ENCODE data around the gene OR2T12.
"Not testable (repeated sequence)": the region's sequence is repeated elsewhere in the genome, so short reads cannot be mapped to it uniquely, and the experiment has no call there.

The OR2T12 gene, protein sequence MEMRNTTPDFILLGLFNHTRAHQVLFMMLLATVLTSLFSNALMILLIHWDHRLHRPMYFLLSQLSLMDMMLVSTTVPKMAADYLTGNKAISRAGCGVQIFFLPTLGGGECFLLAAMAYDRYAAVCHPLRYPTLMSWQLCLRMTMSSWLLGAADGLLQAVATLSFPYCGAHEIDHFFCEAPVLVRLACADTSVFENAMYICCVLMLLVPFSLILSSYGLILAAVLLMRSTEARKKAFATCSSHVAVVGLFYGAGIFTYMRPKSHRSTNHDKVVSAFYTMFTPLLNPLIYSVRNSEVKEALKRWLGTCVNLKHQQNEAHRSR

DNA sequence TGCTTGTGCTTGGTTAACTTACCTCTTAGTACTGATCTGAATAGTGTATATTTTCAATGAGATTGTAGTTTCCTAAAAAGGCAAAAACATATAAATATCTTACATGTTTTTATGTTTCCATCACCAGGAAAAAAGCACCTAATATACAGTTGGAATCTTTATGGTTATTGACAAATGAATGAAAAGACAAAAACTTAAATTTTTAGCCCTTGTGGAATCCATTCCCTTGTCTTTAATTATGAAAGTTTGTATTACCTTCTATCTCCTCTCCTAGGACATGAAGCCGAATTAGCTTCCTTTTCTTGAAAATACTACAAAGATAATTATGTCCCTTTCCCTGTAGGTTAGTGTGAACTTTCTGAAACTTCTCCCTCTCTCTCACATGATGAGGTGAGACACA is at the start of gene OR2T12:
Gene OR2T12 (minus strand): TSS at position 101 of the 400 bp plus-strand sequence. CDS start 7,846 bp downstream, outside the sequence.
- Mint-ChIP-seq H3K36me3 (peaks cover 5% of the 10 kb centered on the region), H3K4me3 (no peak within 1 kb of the TSS), H3K4me1 (no peaks in the 10 kb centered on the region), H3K9me3 (peaks cover 2% of the 10 kb centered on the region), H3K27ac (no peak within 1 kb of the TSS)
- ATAC-seq, result no peak
- no peak for DNase-seq (ENCODE audit: low spot score in 2 of 2)

- no peaks in the 10 kb centered on the region for H3K4me1 Mint-ChIP-seq
- no peaks in the 10 kb centered on the region for H3K9me3 Mint-ChIP-seq
- DNase-seq (ENCODE audit: low spot score in 2 of 2), result no peak
- no peak within 1 kb of the TSS for H3K27ac Mint-ChIP-seq
- H3K36me3 Mint-ChIP-seq, result no peaks in the 10 kb centered on the region
- ATAC-seq, result no peak
- H3K4me3 Mint-ChIP-seq, result no peak within 1 kb of the TSS
Observed at GRCh38 chr1:248348475-248348874, 45.3 kb upstream of the OR2T12 start, which contains the start of gene OR14C36. TSS of gene OR14C36 (plus strand) at chr1:248348775. CDS start at chr1:248348775, 0 bp downstream.

DNA sequence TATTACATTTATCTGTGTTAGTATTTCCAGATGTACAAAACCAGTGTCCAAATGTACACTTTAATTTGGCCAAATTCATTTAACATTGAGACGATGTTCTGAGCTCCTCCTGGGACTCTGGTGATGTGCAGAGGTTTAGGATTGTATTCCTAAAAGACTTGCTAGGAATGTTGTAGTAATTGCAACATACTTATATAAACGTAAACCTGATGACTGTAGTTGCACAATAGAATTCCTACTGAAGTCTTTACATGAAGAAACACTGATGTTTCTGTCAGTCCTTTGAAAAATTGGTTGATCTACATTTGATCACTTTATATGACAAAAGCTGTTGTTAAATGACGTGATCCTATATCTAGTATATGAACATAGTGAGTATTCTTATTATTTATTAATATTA is 40.2 kb upstream of the OR2T12 start:
- Mint-ChIP-seq H3K27ac (no peak overlapping the region), H3K4me1 (no peaks in the 10 kb centered on the region), H3K9me3 (no peaks in the 10 kb centered on the region), H3K36me3 (no peaks in the 10 kb centered on the region), H3K4me3 (no peak overlapping the region)
- DNase-seq (ENCODE audit: low spot score in 2 of 2), result no peak
- ATAC-seq, result no peak

- DNase-seq (ENCODE audit: low spot score in 2 of 2) (no peak), ATAC-seq (no peak)
- Mint-ChIP-seq H3K36me3 (no peaks in the 10 kb centered on the region), H3K4me3 (no peak within 1 kb of the TSS), H3K27ac (no peak within 1 kb of the TSS), H3K9me3 (peaks cover 6% of the 10 kb centered on the region), H3K4me1 (no peaks in the 10 kb centered on the region)
Observed at GRCh38 chr1:248324468-248324867, 21.2 kb upstream of the OR2T12 start, which contains the start of gene OR2M7. TSS of gene OR2M7 (minus strand) at chr1:248324568. CDS start at chr1:248324568, 0 bp downstream.

- H3K4me3 Mint-ChIP-seq, result no peak overlapping the region
- ATAC-seq, result no peak
- H3K4me1 Mint-ChIP-seq, result no peaks in the 10 kb centered on the region
- H3K27ac Mint-ChIP-seq, result no peak overlapping the region
- no peaks in the 10 kb centered on the region for H3K36me3 Mint-ChIP-seq
- DNase-seq (ENCODE audit: low spot score in 2 of 2), result no peak
- H3K9me3 Mint-ChIP-seq, result peaks cover 19% of the 10 kb centered on the region
Observed at GRCh38 chr1:248316796-248317195, 13.6 kb upstream of the OR2T12 start.

DNA sequence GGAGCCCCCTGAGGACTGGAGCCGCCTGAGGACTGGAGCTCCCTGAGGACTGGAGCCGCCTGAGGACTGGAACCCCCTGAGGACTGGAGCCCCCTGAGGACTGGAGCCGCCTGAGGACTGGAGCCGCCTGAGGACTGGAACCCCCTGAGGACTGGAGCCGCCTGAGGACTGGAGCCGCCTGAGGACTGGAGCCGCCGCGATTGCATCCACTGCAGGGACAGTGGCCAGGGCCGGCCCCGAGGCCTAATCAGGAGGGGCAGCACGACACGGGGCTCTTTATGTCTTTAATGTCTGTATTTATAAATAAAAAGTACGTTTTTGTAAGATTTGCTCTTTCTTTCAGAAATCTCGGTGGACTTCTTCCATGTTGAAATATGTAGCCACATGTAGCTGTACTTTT is 3.5 kb upstream of the OR2T12 start:
- not testable (repeated sequence) for H3K27ac Mint-ChIP-seq; H3K9me3 Mint-ChIP-seq; ATAC-seq; H3K4me1 Mint-ChIP-seq; H3K4me3 Mint-ChIP-seq; DNase-seq (ENCODE audit: low spot score in 2 of 2); H3K36me3 Mint-ChIP-seq

DNA sequence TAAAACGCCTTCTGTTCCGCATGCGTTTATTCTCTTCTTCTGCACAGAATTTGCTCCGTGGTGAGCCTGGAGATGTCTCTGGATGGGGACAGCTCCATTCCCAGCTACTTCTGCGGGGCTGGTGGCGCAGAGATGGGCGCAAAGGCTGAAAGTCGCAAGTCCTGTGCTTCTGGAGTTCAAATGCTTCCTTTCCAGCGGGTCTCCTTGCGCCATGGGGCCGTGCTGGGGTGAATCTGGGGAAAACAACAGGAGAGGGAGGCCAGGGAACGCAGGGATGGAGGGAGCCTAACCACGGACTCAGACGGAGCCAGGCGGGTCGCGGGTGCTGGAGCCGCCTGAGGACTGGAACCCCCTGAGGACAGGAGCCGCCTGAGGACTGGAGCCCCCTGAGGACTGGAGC is 2.9 kb upstream of the OR2T12 start:
- peaks cover 5% of the 10 kb centered on the region for H3K36me3 Mint-ChIP-seq
- no peaks in the 10 kb centered on the region for H3K4me1 Mint-ChIP-seq
- ATAC-seq, result no peak

DNA sequence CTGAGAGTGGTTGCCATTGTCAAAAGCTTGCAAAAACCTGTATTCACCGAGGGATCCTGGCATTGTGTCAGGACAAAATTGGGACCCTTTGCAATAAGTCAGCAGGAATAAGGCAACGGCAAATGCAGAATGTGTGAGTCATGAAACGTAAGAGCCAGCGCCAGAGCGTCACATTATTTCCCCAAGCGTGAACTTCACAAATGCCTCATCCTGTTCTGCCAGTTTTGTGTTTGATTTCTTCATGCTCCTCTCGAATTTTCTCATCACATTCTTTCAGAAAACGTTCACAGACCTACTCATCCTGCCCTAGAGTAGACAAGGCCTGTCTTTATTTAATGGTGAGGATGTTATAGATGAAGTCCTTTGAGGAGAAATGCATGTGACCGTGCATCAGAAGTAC is 2.4 kb upstream of the OR2T12 start:
- not testable (repeated sequence) for ATAC-seq, H3K9me3 Mint-ChIP-seq, H3K4me1 Mint-ChIP-seq

More for the DNA sequence above, 2.9 kb upstream of the OR2T12 start:
- H3K4me3 Mint-ChIP-seq, result no peak overlapping the region
- DNase-seq (ENCODE audit: low spot score in 2 of 2), result no peak
- H3K27ac Mint-ChIP-seq, result no peak overlapping the region
- H3K9me3 Mint-ChIP-seq, result peaks cover 2% of the 10 kb centered on the region

DNA sequence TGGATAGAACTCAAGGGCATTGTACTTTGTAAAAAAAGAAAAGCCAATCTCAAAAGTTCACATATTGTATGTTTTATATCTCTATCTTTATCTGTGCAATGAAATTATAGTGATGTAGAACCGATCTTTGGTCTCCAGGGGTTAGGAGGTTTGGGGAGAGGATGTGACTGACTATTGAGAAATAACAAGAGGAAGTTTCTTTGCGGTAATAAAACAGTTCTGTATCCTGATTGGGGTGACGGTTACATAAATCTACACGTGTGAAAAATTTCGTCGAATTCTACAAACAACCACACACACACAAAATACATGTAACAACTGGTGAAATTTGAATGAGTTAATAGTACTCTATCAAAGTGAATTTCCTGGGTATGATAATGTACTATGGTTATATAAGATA is 14.8 kb downstream of the OR2T12 start:
- DNase-seq (ENCODE audit: low spot score in 2 of 2), result no peak
- Mint-ChIP-seq H3K9me3 (peaks cover 4% of the 10 kb centered on the region), H3K36me3 (no peaks in the 10 kb centered on the region), H3K4me3 (no peak overlapping the region), H3K27ac (no peak overlapping the region), H3K4me1 (no peaks in the 10 kb centered on the region)
- no peak for ATAC-seq

More for the DNA sequence above, 2.4 kb upstream of the OR2T12 start:
- not testable (repeated sequence) for H3K36me3 Mint-ChIP-seq; H3K4me3 Mint-ChIP-seq; H3K27ac Mint-ChIP-seq; DNase-seq (ENCODE audit: low spot score in 2 of 2)

GRCh38 chr1:248277876-248278275 is 25.3 kb downstream of the OR2T12 start, which contains the start of gene OR2T33:
TSS of gene OR2T33 (minus strand) at chr1:248277976. CDS start at chr1:248273814, 4,162 bp downstream.
- no peaks in the 10 kb centered on the region for H3K4me1 Mint-ChIP-seq
- DNase-seq (ENCODE audit: low spot score in 2 of 2) (no peak), ATAC-seq (no peak)
- H3K9me3 Mint-ChIP-seq, result peaks cover 6% of the 10 kb centered on the region
- H3K4me3 Mint-ChIP-seq, result no peak within 1 kb of the TSS
- H3K36me3 Mint-ChIP-seq, result no peaks in the 10 kb centered on the region
- no peak within 1 kb of the TSS for H3K27ac Mint-ChIP-seq

DNA sequence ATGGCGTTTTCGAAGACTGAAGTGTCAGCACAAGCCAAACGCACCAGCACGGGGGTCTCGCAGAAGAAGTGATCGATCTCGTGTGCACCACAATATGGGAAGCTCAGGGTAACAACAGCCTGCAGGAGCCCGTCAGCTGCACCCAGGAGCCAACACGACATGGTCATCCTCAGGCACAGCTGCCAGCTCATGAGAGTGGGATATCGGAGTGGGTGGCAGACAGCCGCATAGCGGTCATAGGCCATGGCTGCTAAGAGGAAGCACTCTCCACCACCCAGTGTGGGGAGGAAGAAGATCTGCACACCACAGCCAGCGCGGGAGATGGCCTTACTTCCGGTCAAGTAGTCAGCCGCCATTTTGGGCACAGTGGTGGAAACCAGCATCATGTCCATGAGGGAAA is 30.0 kb downstream of the OR2T12 start:
- peak; percentile 46 for ATAC-seq
- H3K27ac Mint-ChIP-seq; H3K4me1 Mint-ChIP-seq; H3K4me3 Mint-ChIP-seq; H3K9me3 Mint-ChIP-seq; H3K36me3 Mint-ChIP-seq; DNase-seq (ENCODE audit: low spot score in 2 of 2): not testable (repeated sequence)

- Mint-ChIP-seq H3K9me3 (peaks cover 10% of the 10 kb centered on the region), H3K4me1 (no peaks in the 10 kb centered on the region), H3K36me3 (no peaks in the 10 kb centered on the region), H3K27ac (no peak overlapping the region), H3K4me3 (no peak overlapping the region)
- no peak for ATAC-seq
- no peak for DNase-seq (ENCODE audit: low spot score in 2 of 2)
Observed at GRCh38 chr1:248268178-248268577, 35.0 kb downstream of the OR2T12 start.

- H3K4me1 Mint-ChIP-seq; H3K27ac Mint-ChIP-seq; H3K4me3 Mint-ChIP-seq; H3K36me3 Mint-ChIP-seq; ATAC-seq; DNase-seq (ENCODE audit: low spot score in 2 of 2): not testable (repeated sequence)
- peaks cover 19% of the 10 kb centered on the region for H3K9me3 Mint-ChIP-seq
Observed at GRCh38 chr1:248259309-248259708, 43.9 kb downstream of the OR2T12 start.

GRCh38 chr1:248243204-248243603 is 60.0 kb downstream of the OR2T12 start:
- DNase-seq (ENCODE audit: low spot score in 2 of 2), result no peak
- Mint-ChIP-seq H3K36me3 (no peaks in the 10 kb centered on the region), H3K27ac (no peak overlapping the region), H3K4me1 (no peaks in the 10 kb centered on the region), H3K4me3 (no peak overlapping the region), H3K9me3 (no peaks in the 10 kb centered on the region)
- ATAC-seq, result no peak

All from stimulated activated effector memory CD8-positive, alpha-beta T cell treated with anti-CD3 and anti-CD28 coated beads, Interleukin-12 subunit alpha, Interleukin-12 subunit beta, amount 100 ng/mL, for 72 hours (primary cell).